Stomach (tissue), 4 donors: ENCODE data around the gene CELA2B.

Experiments used
- CTCF ChIP-seq, 7 experiments: fragments of 450-650 bp in 4 of 7; fragments of 200-600 bp in 3 of 7; sonication (generic) in 3 of 7; IDR thresholded peaks; one replicate each; pipeline ENCODE4 v1.5.1; 2016 to 2019; ENCODE audit warnings: antibody characterized with exemption in 7 of 7, control low read depth in 2 of 7, mild to moderate bottlenecking in 1 of 7
- EP300 ChIP-seq: sonication (generic); formaldehyde crosslinking; IDR thresholded peaks from one replicate; pipeline ENCODE4 v1.6.1; 2017; ENCODE audit warnings: antibody characterized with exemption
- POLR2A ChIP-seq, 4 donors: fragments of 450-650 bp; IDR thresholded peaks; one replicate each; pipeline ENCODE4 v1.6.1; 2016; ENCODE audit warnings: antibody characterized with exemption in 4 of 4, control low read depth in 2 of 4, mild to moderate bottlenecking in 1 of 4, moderate library complexity in 1 of 4
- POLR2AphosphoS5 ChIP-seq, 3 donors: sonication (generic); formaldehyde crosslinking; IDR thresholded peaks; one replicate each; pipeline ENCODE4 v1.6.1; 2016; ENCODE audit warnings: antibody characterized with exemption in 3 of 3

- no peak for TF ChIP-seq CTCF (IDR thresholded peaks at IDR 0.05)
- no peak for TF ChIP-seq POLR2AphosphoS5 (IDR thresholded peaks at IDR 0.05)
- no peak for TF ChIP-seq POLR2A (IDR thresholded peaks at IDR 0.05)
- TF ChIP-seq EP300: no peak
Measured at GRCh38 chr1:15492596-15492995, 16.7 kb downstream of the CELA2B start.
